ENCODE measurements around the gene CDC20. TPM values are rescaled to one million over a fixed set of nuclear protein-coding genes. Genes with fewer than 3 reads are reported as not detected.

Gene CDC20
- total RNA-seq, 1 donor from 2014 or later = 0.99 TPM

GRCh38 chr1:43340559-43340958 lies 18.2 kb upstream of the CDC20 start:
- H3K36me3 ChIP-seq = no peaks in the 10 kb centered on the region
- intact Hi-C loops (cut with micrococcal nuclease) = no loop called here
- H3K4me1 ChIP-seq = peaks cover 26% of the 10 kb centered on the region
- no peaks in the 10 kb centered on the region for H3K9me3 ChIP-seq (replicated peaks)
- no peak overlapping the region for H3K27ac ChIP-seq (replicated peaks)
- H3K4me3 ChIP-seq = no peak overlapping the region
- no peak for DNase-seq
- no peak for TF ChIP-seq CTCF (IDR thresholded peaks at IDR 0.05; ENCODE audit: borderline replicate concordance)
- no peaks in the 10 kb centered on the region for H3K27me3 ChIP-seq (ENCODE audit: low read depth)

- no peaks in the 10 kb centered on the region for H3K36me3 ChIP-seq
- no peak overlapping the region for H3K4me3 ChIP-seq
- H3K27me3 ChIP-seq (ENCODE audit: low read depth) = no peaks in the 10 kb centered on the region
- TF ChIP-seq CTCF (IDR thresholded peaks at IDR 0.05; ENCODE audit: borderline replicate concordance) = no peak
- peaks cover 60% of the 10 kb centered on the region for H3K4me1 ChIP-seq
- DNase-seq = no peak
- intact Hi-C loops (cut with micrococcal nuclease) = no loop called here
- H3K27ac ChIP-seq (replicated peaks) = peak overlapping the region; percentile 99
- no peaks in the 10 kb centered on the region for H3K9me3 ChIP-seq (replicated peaks)
These were observed 14.4 kb upstream of the CDC20 start for GRCh38 chr1:43344267-43344850.

- no peak for TF ChIP-seq CTCF (IDR thresholded peaks at IDR 0.05; ENCODE audit: borderline replicate concordance)
- Histone ChIP-seq H3K4me3 (no peak overlapping the region), H3K4me1 (peaks cover 65% of the 10 kb centered on the region), H3K9me3 (replicated peaks) (no peaks in the 10 kb centered on the region), H3K36me3 (no peaks in the 10 kb centered on the region), H3K27me3 (ENCODE audit: low read depth) (no peaks in the 10 kb centered on the region), H3K27ac (replicated peaks) (peak overlapping the region; percentile 99)
- DNase-seq = no peak
- intact Hi-C loops (cut with micrococcal nuclease) = no loop called here
These were observed 13.7 kb upstream of the CDC20 start for GRCh38 chr1:43345120-43345519.

GRCh38 chr1:43346636-43347035 lies 12.1 kb upstream of the CDC20 start:
- DNase-seq = no peak
- H3K4me1 ChIP-seq = peaks cover 69% of the 10 kb centered on the region
- intact Hi-C loops (cut with micrococcal nuclease) = no loop called here
- H3K9me3 ChIP-seq (replicated peaks) = no peaks in the 10 kb centered on the region
- no peaks in the 10 kb centered on the region for H3K36me3 ChIP-seq
- H3K27me3 ChIP-seq (ENCODE audit: low read depth) = no peaks in the 10 kb centered on the region
- peak overlapping the region; percentile 99 for H3K27ac ChIP-seq (replicated peaks)
- no peak for TF ChIP-seq CTCF (IDR thresholded peaks at IDR 0.05; ENCODE audit: borderline replicate concordance)
- no peak overlapping the region for H3K4me3 ChIP-seq

- Histone ChIP-seq H3K4me3 (peak overlapping the region; percentile 74), H3K4me1 (peaks cover 65% of the 10 kb centered on the region), H3K9me3 (replicated peaks) (no peaks in the 10 kb centered on the region), H3K27me3 (ENCODE audit: low read depth) (no peaks in the 10 kb centered on the region), H3K36me3 (no peaks in the 10 kb centered on the region), H3K27ac (replicated peaks) (peak overlapping the region; percentile 99)
- DNase-seq = no peak
- TF ChIP-seq CTCF (IDR thresholded peaks at IDR 0.05; ENCODE audit: borderline replicate concordance) = no peak
- intact Hi-C loops (cut with micrococcal nuclease) = no loop called here
These were observed 10.4 kb upstream of the CDC20 start for GRCh38 chr1:43348343-43348808.

All from left ventricle myocardium inferior (tissue), 1 donor.